AG10803 (cell line): ENCODE measurements around the gene TDRD7.
A peak's percentile ranks its signal among the peaks of the same experiment; 100 is the strongest.

Experiments used
- DNase-seq: peaks from one replicate; pipeline ENCODE4 v3.0.0; 2010; ENCODE audit warnings: low read depth
- H3K4me3 ChIP-seq: 2 replicates; pipeline ENCODE4 v1.5.1; 2011; ENCODE audit warnings: mild to moderate bottlenecking, low read length, control low read depth
- CTCF ChIP-seq: conservative IDR thresholded peaks from 2 replicates; pipeline ENCODE4 v1.5.1; 2011; ENCODE audit warnings: mild to moderate bottlenecking, low read length, control low read depth, inconsistent platforms

Gene TDRD7

GRCh38 chr9:97427885-97428284 is 16.0 kb downstream of the TDRD7 start:
- DNase-seq: no peak
- H3K4me3 ChIP-seq: no peak overlapping the region
- TF ChIP-seq CTCF: no peak

GRCh38 chr9:97430316-97431043 is 18.6 kb downstream of the TDRD7 start:
- no peak for DNase-seq
- no peak for TF ChIP-seq CTCF
- H3K4me3 ChIP-seq: no peak overlapping the region

- no peak for TF ChIP-seq CTCF
- no peak for DNase-seq
- H3K4me3 ChIP-seq: no peak overlapping the region
Observed at GRCh38 chr9:97431044-97431441, 19.1 kb downstream of the TDRD7 start.

- no peak for TF ChIP-seq CTCF
- DNase-seq: no peak
- no peak overlapping the region for H3K4me3 ChIP-seq
Observed at GRCh38 chr9:97431549-97432143, 19.8 kb downstream of the TDRD7 start.

GRCh38 chr9:97437051-97437600 is 25.2 kb downstream of the TDRD7 start:
- no peak for TF ChIP-seq CTCF
- H3K4me3 ChIP-seq: no peak overlapping the region
- no peak for DNase-seq

GRCh38 chr9:97438257-97438656 is 26.4 kb downstream of the TDRD7 start:
- DNase-seq: no peak
- H3K4me3 ChIP-seq: no peak overlapping the region
- no peak for TF ChIP-seq CTCF

- no peak for TF ChIP-seq CTCF
- no peak overlapping the region for H3K4me3 ChIP-seq
- DNase-seq: peak; percentile 13
Observed at GRCh38 chr9:97438666-97439065, 26.8 kb downstream of the TDRD7 start.
